Stimulated activated naive CD8-positive, alpha-beta T cell treated with anti-CD3 and anti-CD28 coated beads, Interleukin-15, amount 100 ng/mL, for 72 hours (primary cell): Measurements from ENCODE around the gene KIAA1549.
"Not testable (repeated sequence)": the region's sequence is repeated elsewhere in the genome, so short reads cannot be mapped to it uniquely, and the experiment has no call there.

Source experiments
- ATAC-seq: fragments of 150-1000 bp; cut with Tn5 transposase; 2 replicates; pipeline ENCODE4 v1.10.0; 2021; ENCODE audit warnings: mild to moderate bottlenecking, moderate library complexity
- DNase-seq, 2 donors: peaks; one replicate each; pipeline ENCODE4 v3.0.0; 2021 to 2022
- H3K27ac Mint-ChIP-seq, 2 donors: one replicate each; pipeline ENCODE4 v1.8.0; 2022; ENCODE audit warnings: mild to moderate bottlenecking in 2 of 2, mixed read lengths in 2 of 2, moderate library complexity in 2 of 2
- H3K27me3 Mint-ChIP-seq: one replicate; pipeline ENCODE4 v1.8.0; 2022; ENCODE audit warnings: mixed read lengths
- H3K4me1 Mint-ChIP-seq: one replicate; pipeline ENCODE4 v1.8.0; 2022; ENCODE audit warnings: mild to moderate bottlenecking, mixed read lengths
- H3K4me3 Mint-ChIP-seq, 2 donors: one replicate each; pipeline ENCODE4 v1.8.0; 2022; ENCODE audit warnings: mild to moderate bottlenecking in 2 of 2, mixed read lengths in 2 of 2, moderate library complexity in 1 of 2
- H3K9me3 Mint-ChIP-seq, 2 donors: one replicate each; pipeline ENCODE4 v1.8.0; 2022; ENCODE audit warnings: mixed read lengths in 2 of 2

KIAA1549 gene

DNA sequence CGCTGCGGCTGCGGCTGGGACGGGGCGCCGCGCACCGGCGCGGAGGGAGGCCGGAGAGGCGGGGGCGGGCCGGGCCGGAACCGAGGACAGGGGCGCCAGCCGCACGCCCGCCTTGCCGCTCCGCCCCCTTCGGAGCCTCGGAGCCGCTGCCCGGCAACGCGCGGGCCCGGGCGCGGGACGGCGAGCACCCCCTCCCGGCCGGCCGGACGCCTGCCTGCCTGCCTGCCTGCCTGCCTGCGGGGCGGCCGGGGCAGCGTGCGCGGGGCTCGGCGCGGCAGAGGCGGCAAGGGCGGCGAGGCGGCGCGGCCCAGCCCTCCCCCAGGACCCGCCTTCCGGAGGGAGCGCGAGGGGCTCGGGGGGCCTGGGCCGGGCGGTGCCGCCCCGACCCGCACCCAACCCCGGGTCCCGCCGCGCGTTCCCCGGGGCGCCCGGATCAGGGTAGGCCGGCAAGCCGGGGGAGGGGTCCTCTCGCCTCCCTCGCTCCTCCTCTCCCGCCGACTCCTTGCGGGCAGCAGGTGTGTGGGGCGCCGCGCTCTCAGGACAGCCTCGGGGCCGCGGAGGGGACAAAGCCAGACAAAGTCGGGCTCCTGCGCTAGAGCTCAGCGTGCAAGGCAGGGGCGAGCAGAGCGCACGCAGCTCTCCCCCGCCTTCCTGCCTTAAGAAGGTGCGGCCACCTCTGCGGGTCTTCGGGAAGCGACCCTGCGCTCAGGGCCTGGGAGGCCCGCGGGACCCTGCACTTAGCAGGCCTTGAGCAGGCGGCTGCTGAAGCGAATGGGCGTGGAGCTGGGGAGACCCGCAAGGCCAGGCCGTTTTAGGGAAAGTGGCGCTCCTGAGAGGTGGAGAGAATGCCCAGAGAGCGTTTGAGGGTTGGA is at the start of gene KIAA1549:
Gene KIAA1549, minus strand, starts transcription at position 58 of the 872 bp plus-strand sequence. CDS start 120 bp downstream, outside the sequence.
- DNase-seq (peak; percentile 70), ATAC-seq (peak; percentile 90)
- peak within 1 kb of the TSS; percentile 94 to 95 for H3K4me3 Mint-ChIP-seq
- peaks cover 23% of the 10 kb centered on the region for H3K4me1 Mint-ChIP-seq
- no peaks in the 10 kb centered on the region for H3K9me3 Mint-ChIP-seq
- H3K27ac Mint-ChIP-seq: peak within 1 kb of the TSS; percentile 71 to 91
- H3K27me3 Mint-ChIP-seq: peaks cover 50% of the 10 kb centered on the region

DNA sequence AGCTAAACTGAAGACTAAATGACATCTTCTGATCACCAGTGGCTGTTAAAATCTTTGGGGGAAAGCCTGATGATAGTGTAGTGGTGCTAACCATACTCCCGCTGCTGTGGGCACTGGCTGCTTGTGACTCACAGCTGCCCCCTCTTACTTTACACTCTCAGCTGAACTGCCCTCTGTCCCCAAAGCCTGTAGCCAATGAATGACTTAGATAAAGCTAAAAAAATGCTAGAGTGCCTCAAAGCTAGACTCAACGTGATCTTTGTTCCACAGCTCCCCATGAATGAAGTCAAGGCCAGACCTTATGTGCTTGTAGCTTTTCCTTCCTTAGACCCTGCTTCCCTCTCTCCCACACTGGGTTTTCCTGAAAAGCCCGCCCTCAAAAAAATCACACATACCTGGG is 48.2 kb upstream of the KIAA1549 start:
- H3K4me1 Mint-ChIP-seq: peaks cover 10% of the 10 kb centered on the region
- DNase-seq: no peak
- H3K27ac Mint-ChIP-seq: no peak overlapping the region
- H3K27me3 Mint-ChIP-seq: no peaks in the 10 kb centered on the region
- no peaks in the 10 kb centered on the region for H3K9me3 Mint-ChIP-seq
- no peak for ATAC-seq
- no peak overlapping the region for H3K4me3 Mint-ChIP-seq

DNA sequence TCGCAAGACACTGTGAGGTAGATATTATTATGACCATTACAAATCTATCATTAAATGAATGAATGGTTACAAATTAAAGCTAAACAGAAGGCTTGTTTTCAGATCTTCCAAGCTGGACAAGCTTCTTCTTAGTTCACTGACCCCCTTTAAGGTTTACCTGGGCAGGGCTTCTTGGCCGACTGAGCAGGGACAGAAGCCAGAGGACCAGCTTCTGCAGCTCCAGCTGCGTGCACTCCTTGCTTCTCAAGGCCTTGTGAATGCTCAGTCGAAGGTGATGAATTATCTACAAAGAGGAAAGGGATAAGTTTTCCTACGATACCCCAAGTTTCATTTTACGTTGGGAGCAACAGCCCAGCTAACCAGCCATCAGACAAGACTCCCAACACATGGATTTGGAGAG is 45.4 kb upstream of the KIAA1549 start:
- Mint-ChIP-seq H3K27ac (no peak overlapping the region), H3K4me3 (no peak overlapping the region), H3K27me3 (no peaks in the 10 kb centered on the region), H3K9me3 (no peaks in the 10 kb centered on the region), H3K4me1 (no peaks in the 10 kb centered on the region)
- ATAC-seq (no peak), DNase-seq (no peak)

DNA sequence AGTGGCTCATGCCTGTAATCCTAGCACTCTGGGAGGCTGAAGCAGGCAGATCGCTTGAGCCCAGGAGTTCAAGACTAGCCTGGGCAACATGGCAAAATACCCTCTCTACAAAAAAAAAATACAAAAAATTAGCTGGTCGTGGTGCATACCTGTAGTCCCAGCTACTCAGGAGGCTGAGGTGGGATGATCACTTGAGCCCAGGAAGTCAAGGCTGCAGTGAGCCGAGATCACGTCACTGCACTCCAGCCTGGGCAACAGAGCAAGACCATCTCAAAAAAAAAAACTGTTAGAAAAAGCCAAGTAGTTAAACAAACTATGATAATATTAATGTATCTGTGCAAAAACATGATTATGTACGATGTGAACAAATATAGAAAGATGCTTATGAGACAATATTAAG is 44.7 kb upstream of the KIAA1549 start:
- not testable (repeated sequence) for H3K4me3 Mint-ChIP-seq, H3K27me3 Mint-ChIP-seq, H3K27ac Mint-ChIP-seq, DNase-seq, ATAC-seq, H3K4me1 Mint-ChIP-seq, H3K9me3 Mint-ChIP-seq

DNA sequence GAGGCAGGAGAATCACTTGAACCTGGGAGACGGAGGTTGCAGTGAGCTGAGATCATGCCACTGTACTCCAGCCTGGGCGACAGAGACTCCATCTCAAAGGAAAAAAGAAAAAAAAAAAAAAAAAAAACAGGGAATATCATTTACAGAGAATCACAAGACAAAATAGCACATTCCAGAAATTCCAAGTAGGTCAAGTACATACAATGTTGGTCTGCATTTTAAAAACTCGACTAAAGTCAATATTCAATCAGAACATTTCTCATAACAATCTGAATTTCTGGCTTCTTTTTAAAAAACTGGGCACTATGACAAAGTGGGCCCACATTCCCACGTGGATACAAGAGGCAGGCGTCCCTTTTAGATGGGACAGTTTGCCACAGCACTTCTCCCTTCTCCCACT is 41.9 kb upstream of the KIAA1549 start:
- Mint-ChIP-seq H3K4me1 (peaks cover 3% of the 10 kb centered on the region), H3K4me3 (no peak overlapping the region)

DNA sequence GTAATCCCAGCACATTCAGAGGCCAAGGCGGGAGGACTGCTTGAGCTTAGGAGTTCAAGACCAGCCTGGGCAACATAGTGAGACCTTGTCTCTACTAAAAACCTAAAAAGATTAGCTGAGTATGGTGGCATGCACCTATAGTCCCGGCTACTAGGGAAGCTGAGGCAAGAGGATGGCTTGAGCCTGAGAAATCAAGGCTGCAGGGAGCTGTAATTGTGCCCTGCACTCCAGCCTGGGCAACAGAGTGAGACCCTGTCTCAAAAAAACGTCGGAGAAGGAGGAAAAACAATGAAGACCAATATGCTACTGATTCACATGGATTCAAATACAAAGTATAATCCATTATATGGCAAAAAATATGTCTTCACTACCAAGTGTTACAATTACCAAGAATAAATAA is 41.1 kb upstream of the KIAA1549 start:
- peaks cover 6% of the 10 kb centered on the region for H3K4me1 Mint-ChIP-seq
- H3K27ac Mint-ChIP-seq: no peak overlapping the region
- ATAC-seq: no peak
- no peaks in the 10 kb centered on the region for H3K27me3 Mint-ChIP-seq
- no peak for DNase-seq
- no peaks in the 10 kb centered on the region for H3K9me3 Mint-ChIP-seq
- H3K4me3 Mint-ChIP-seq: no peak overlapping the region

More for the DNA sequence above, 41.9 kb upstream of the KIAA1549 start:
- DNase-seq (no peak), ATAC-seq (no peak)
- Mint-ChIP-seq H3K9me3 (no peaks in the 10 kb centered on the region), H3K27ac (no peak overlapping the region), H3K27me3 (no peaks in the 10 kb centered on the region)

DNA sequence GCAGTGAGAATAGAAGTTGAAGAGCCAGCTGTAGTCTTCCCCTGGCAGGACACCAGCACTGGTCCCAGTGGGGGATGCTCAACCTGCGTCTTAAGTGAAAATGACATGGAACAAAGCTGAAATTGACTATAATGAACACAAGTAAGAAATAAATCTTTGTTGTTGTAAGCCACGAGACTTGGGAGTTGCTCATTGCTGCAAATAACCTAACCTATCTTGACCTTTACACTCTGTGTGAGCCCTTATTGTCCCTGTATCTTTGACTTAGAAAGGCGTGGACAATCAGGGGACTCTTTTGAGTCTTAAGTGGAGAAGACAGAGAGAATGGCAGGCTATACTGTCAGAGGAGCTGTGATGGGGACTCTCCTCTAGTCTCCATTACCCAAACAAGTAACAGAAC is 37.7 kb upstream of the KIAA1549 start:
- H3K4me3 Mint-ChIP-seq: no peak overlapping the region
- no peaks in the 10 kb centered on the region for H3K9me3 Mint-ChIP-seq
- no peak overlapping the region for H3K27ac Mint-ChIP-seq
- DNase-seq (no peak), ATAC-seq (no peak)
- no peaks in the 10 kb centered on the region for H3K27me3 Mint-ChIP-seq
- H3K4me1 Mint-ChIP-seq: peaks cover 6% of the 10 kb centered on the region

DNA sequence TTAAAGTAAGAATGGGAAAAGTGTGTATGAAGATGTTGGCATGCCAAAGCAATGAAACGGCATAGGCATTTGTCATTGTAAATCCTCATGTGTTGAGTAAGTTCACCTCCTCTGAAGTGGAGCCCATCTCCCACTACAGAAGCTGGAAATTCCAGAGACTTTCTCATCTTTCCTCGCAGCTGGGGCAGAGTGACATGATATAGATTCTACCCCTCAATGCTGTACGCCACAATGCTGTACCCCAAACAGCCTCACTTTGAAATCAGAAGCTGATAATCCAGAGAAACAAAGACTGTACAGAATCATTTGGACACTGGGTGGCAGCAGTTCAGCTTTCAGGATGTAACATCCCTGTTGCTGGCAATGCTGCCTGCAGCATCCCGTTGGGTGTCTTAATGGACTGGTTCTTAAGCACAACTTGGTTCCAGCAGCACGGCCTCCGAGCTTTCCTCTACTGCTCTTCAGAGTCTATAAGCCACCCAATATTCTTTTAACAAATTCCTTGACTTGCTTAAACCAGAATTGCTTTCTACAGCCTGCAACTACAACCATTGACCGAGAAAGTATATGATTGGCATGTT is 35.8 kb upstream of the KIAA1549 start:
- H3K4me3 Mint-ChIP-seq: no peak overlapping the region
- H3K27ac Mint-ChIP-seq: no peak overlapping the region
- ATAC-seq: peak; percentile 98

DNA sequence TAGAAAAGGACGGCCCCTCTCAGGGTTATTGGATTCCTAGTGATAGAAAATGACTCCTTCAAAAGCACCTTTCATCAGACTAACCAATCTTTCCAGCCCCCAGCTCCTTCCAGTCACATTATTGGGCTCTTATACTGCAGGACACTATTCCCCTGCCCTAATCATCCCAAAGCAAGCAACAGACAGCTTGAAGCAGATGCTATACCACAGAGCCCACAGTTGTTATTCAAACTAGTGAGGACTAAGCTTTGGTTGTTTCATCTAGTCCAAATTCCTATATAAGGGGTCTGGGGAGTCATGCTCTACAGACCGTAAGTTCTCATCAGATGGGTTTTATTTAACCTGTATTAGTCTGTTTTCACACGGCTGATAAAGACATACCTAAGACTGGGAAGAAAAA is 30.2 kb upstream of the KIAA1549 start:
- H3K4me1 Mint-ChIP-seq: no peaks in the 10 kb centered on the region
- ATAC-seq (no peak), DNase-seq (no peak)
- H3K4me3 Mint-ChIP-seq: no peak overlapping the region
- no peak overlapping the region for H3K27ac Mint-ChIP-seq
- H3K9me3 Mint-ChIP-seq: no peaks in the 10 kb centered on the region
- no peaks in the 10 kb centered on the region for H3K27me3 Mint-ChIP-seq

More for the DNA sequence above, 35.8 kb upstream of the KIAA1549 start:
- Mint-ChIP-seq H3K9me3 (no peaks in the 10 kb centered on the region), H3K4me1 (peaks cover 6% of the 10 kb centered on the region), H3K27me3 (no peaks in the 10 kb centered on the region)
- peak; percentile 50 to 62 for DNase-seq

DNA sequence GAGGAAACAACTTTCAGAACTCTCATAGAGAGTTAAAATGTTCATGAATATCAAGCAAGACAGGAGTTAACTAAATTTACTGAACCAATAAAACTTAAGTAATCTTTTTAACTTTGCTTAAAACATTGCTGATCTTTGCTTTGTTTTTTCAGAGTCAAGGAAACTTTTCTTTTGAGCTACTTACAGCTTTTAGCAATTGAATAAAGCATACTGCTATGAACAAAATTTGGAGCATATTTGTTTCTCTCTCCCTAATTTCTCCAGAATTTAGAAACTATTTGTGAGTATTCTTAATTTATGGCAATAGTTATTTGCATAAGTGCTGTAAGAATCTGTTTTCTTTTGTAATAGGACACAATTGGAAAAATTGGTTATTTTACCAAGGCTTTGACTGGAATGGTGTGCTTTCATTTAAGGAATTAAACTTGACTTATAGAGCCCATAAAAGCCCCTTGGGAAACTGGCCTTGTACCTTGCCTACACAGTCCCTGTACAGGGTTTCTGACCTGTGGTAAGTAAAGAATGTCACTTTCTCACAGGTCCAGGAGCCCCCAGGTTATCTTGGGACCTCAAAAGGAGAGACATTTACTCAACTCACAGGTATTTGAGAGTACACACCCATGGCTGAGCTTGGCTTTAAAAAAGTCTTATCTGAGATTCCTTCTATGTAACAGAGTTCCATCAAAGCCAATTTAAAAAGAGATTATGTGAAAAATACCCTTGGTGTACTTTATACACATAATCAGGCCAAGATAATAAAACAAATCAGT is 23.3 kb upstream of the KIAA1549 start:
- no peak for ATAC-seq
- Mint-ChIP-seq H3K4me3 (no peak overlapping the region), H3K27me3 (no peaks in the 10 kb centered on the region), H3K4me1 (peaks cover 7% of the 10 kb centered on the region), H3K9me3 (peaks cover 5 to 27% of the 10 kb centered on the region in 2 donors), H3K27ac (no peak overlapping the region)
- DNase-seq: no peak

DNA sequence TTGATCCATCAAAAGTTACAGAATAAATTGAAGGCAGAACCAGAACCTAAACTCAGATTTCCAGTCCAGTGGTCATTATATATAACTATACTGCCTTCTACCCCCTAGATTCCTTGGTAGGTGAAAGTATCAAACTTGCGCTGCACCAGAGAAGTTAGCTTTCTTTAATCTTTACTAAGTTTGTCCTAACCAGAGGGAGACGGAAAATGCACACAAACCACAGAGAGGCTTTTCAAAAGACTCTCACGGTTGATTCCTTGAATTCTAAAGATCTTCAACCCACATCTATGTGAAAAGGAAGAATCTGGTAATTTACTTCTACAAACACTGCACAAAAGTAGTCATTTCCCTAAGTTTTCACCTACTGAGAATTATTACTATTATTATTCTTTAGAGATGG is 18.2 kb upstream of the KIAA1549 start:
- no peak overlapping the region for H3K27ac Mint-ChIP-seq
- no peaks in the 10 kb centered on the region for H3K27me3 Mint-ChIP-seq
- no peak overlapping the region for H3K4me3 Mint-ChIP-seq

DNA sequence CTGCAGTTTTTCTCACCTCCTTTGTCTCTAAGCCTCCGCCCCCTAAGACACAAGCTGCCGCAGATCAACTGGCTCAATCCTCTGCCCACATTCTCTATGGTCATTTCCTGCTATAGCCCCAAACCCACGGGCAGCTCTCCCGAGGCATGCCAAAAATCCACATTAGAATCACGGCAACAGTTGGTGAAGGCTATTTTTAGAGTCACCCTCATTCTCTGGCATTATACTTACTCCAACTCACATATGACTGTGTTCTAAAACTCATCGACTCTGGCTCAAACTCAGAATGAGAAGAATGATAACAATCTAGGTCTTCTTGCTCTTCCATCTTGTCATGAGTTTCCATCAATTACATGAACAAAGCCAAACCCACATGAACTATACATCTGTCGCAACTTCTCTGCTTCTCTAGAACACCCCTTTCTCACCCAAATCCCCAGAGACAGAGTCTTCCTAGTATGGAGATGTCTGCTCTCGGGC is 10.9 kb upstream of the KIAA1549 start:
- Mint-ChIP-seq H3K27ac (no peak overlapping the region), H3K27me3 (peaks cover 18% of the 10 kb centered on the region), H3K4me3 (no peak overlapping the region), H3K9me3 (peaks cover 5 to 16% of the 10 kb centered on the region in 2 donors), H3K4me1 (no peaks in the 10 kb centered on the region)
- DNase-seq: no peak
- ATAC-seq: no peak

More for the DNA sequence above, 18.2 kb upstream of the KIAA1549 start:
- ATAC-seq: no peak
- H3K9me3 Mint-ChIP-seq: peaks cover 5 to 12% of the 10 kb centered on the region in 2 donors
- peaks cover 14% of the 10 kb centered on the region for H3K4me1 Mint-ChIP-seq
- DNase-seq: no peak

DNA sequence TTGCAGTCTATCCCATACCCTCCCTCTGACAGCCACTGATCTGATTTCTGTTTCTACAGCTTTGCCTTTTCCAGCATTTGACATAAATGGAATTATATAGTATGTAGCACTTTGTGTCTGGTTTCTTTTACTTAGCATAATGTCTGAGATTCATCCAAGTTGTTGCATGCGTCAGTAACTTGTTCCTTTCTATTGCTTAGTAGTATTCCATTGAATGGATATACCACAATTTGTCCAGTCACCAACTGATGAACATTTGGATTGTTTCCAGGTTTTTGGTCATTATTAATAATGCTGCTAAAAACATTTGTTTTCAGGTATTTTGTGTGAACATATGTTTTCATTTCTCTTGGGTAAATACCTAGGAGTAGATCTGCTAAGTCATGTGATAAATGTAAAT is 6.5 kb upstream of the KIAA1549 start:
- Mint-ChIP-seq H3K27me3 (peaks cover 23% of the 10 kb centered on the region), H3K27ac (no peak overlapping the region), H3K4me3 (no peak overlapping the region), H3K4me1 (peaks cover 2% of the 10 kb centered on the region), H3K9me3 (peaks cover 5 to 16% of the 10 kb centered on the region in 2 donors)
- ATAC-seq (no peak), DNase-seq (no peak)

DNA sequence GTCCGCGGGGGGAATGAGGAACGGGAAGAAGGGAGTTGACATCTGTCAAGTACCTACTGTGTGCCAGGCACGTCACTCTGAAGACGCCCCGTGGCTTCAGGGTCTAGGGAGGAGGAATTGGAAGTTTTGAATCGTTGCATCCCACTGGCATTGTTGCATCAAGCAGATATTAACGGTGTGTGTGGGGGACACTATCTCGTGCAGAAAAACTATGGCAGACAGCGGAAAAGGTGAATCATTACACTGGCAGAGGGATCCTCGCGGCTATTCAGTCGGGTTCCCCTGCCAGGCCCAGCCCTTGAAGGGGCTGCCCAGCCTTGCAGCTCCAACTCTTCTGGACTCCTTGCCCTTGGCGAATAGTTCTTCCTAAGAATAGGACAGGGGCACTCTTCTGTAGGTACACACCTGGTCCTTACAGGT is 1.0 kb upstream of the KIAA1549 start:
- Mint-ChIP-seq H3K27ac (no peak overlapping the region), H3K4me1 (peaks cover 23% of the 10 kb centered on the region), H3K27me3 (peaks cover 50% of the 10 kb centered on the region), H3K9me3 (no peaks in the 10 kb centered on the region), H3K4me3 (peak overlapping the region; percentile 65 to 70)
- no peak for DNase-seq
- no peak for ATAC-seq

DNA sequence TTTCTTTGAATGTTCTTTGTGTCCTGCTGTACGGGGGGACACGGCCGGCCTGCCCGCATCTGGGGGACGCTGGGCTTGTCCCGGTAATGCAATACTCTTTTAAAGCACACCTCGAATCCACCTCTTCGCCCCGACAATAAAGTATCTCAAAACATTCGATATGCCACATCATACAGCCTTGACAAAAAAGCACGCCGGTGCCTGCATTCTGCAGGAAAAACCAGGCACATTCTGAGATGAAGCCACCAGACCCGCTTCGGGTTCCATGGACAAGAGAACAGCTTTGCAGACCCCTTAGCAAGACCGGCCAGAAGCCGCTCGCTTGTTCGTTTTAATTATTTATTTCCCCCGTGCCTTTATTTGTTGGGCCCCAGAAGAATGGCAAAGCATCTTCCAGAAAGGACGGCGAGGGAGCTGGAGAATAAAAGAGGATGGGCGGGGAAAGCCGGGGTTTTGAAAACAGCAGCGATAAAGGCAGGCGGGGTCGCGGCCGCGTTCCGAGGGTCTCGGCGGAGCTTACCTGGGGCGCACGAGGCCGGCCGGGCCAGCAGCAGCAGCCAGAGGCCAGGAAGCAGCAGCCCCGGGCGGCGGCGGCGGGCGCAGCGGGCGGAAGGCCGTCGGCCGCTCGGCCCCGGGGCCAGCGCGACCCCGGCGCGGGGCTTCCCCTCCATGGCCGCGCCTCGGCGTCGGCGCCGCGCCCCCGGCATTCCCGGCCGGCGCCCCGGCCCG is 462 bp downstream of the KIAA1549 start:
- Mint-ChIP-seq H3K27me3 (peaks cover 50% of the 10 kb centered on the region), H3K9me3 (no peaks in the 10 kb centered on the region), H3K4me3 (peak overlapping the region; percentile 94 to 95), H3K4me1 (peaks cover 23% of the 10 kb centered on the region), H3K27ac (peak overlapping the region; percentile 71 to 91)
- DNase-seq (peak in 1 of 2 donors; percentile 12), ATAC-seq (peak; percentile 61)
